HG03196 (cell line): ENCODE measurements around the gene CITED1.

Source experiments
- ATAC-seq: cut with Tn5 transposase; IDR thresholded peaks from one replicate; pipeline ENCODE4 v1.9.1; 2021; ENCODE audit not compliant: unreplicated experiment

Gene CITED1

GRCh38 chrX:72309297-72310071 lies 3.8 kb upstream of the CITED1 start:
- no peak for ATAC-seq

DNA sequence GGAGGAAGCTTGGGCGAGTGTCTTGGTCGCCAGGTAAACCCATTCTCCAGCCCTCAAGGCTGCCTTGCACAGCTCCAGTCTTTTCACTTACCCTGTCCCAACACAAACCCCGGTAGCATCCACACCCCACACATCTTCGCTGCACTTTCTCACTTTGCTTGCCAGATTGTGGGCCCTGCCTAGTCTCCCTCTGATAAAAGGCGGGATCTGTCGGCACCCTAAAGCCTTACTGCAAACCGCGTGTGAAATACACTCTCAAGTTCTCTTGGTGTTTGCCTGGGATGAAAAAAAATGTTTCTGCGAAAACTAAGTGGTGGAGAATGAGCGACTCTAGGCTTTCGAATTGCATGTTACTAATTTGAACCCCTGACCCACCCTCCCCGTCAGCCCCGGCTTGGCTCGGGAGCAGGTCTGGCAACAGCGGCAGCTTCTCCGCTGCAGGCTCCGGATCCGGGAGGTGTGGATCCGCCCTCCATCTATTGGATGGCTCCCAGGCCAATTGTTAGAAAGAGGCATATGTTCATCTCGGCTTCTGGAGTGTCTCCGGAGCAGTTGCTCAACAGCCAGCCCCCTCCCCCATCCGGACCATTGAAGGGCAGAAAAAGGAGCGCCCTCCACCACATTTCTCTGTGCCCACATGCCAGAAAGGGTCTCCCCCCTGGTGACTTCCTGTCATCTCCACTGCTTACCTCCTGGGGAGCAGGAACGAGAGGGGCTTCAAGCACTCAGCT lies 3.0 kb upstream of the CITED1 start:
- no peak for ATAC-seq

DNA sequence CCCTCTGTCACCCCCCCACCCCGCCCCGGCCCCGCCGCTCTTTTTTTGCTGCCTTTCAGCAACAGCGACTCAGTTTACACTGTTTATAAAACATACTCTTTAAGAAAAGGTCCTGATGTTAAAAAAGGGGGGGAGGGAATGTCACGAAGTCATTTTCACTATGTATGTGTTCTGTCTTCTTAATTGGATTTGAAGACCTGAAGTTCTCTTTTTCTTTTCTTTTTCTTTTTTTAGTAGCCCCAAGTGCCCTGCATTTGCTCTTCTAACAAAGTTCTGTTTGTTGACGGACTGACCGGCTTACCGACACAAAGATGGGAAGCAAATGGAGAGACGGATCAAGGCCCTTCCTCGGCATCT lies 2.5 kb upstream of the CITED1 start:
- ATAC-seq, result no peak

DNA sequence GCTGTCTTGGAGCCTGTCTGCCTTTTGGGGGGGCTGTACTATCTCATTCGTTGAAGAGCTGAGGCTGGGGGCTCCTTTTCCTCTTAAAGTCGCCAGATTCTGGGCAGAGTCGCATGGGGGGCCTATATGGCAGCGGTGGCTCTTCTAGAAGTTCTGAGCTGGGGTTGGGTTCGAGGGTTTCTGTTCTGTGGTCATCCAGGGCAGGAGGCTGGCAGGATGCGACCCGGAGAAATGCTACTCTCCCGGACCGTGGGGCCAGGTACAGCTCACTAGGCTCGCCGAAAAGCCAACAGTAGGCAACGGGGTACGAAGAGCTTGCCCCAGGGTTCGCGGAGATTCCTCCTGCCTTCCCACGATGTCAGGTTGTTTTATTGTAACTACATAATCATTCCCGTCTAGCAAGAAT lies 1.9 kb upstream of the CITED1 start:
- no peak for ATAC-seq

DNA sequence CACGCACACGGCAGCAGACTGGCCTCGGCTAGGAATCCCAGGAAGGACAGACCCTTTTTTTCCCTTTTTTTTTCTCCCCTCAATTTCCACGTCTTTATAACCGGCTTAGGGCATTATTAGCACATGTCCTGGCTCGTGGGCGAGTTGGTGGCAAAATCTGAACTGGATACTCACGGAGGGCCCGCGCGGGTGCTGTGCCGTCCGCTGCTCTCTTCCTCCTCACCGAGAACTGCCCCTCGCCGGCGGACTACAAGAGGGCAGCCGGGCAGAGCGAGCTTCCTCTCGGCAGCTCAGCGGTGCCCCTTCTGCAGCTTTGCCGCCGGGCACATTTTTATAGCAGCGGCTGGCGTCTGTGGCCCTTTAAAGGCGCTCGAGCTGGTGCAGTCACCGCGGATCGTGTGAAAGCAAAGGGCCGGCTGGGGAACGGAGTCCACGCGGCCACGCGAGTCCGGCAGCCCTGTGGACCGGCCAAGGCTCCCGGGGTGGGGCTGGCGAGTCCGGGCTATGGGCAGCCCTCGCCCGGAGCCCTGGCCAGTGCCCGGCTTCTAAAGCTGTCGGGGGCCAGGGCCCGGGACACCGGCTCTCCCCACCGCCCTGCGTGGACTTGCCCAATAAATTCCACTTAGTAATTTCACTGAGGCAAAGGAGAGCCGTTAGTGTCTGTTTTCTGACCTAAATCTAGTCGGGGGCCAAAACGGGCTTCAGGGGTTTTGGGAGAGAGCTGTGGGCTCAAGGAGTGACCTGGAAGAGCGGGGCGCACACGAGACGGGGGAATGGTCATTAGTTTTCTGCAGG lies 1.3 kb upstream of the CITED1 start:
- ATAC-seq, result peak; percentile 67

GRCh38 chrX:72306085-72306801 lies 529 bp upstream of the CITED1 start:
- no peak for ATAC-seq

DNA sequence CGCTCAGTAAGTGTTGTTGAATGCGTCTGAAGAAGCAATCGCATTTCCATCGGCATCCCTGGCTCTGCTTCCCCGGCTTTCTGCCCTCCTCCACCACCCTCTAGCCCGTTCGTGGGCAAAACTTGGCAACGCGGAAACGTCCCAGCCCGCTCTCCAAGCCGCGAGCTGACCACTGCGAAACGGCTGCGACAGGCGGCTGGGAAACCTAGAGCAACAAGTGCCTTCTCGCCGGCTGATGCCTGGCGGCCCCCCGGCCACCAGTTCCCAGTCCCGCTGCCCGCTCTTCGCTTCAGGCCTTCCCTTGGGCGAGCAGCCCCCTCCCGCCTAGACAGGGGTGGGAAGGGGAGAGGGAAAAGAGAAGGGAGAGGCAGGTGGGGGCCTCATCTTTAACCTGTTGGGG lies 837 bp downstream of the CITED1 start:
- no peak for ATAC-seq

DNA sequence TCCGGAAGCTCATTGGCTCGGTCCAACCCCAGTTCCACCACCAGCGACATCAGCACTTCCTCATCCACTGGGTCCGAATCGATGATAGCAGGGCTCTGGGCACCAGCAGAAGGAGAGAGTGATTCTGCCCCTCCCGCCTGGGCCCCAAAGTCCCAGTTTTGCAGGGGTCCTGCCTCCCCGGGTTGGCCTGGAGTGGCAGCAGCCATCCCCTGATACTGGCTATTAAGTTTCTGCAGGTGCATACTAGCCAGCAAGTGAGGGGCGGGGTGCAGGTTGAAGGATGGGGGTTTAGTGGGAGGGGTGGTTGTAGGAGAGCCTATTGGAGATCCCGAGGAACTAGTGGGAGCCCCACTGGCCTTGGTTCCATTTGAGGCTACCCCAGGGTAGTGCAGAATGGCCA lies 3.9 kb downstream of the CITED1 start:
- ATAC-seq, result no peak

- no peak for ATAC-seq
Measured at GRCh38 chrX:72299891-72300630, 5.7 kb downstream of the CITED1 start.

- no peak for ATAC-seq
Measured at GRCh38 chrX:72297953-72298730, 7.6 kb downstream of the CITED1 start.

DNA sequence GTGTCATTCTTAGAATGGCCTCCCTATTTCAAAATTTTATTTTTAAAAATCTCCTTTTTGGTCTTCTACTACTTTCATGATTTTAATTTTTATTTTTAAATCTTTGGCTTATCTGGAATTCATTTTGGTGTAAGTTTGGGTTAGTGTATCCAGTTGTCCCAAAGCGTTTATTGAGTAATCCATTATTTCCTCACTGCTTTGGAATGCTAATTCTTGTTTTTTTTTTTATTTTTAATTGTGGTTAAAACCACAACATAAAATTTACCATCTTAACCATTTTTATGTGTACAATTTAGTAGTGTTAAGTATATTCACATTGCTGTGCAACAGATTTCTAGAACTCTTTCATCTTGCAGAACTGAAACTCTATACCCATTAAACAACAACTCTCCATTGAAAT lies 8.7 kb downstream of the CITED1 start:
- no peak for ATAC-seq

DNA sequence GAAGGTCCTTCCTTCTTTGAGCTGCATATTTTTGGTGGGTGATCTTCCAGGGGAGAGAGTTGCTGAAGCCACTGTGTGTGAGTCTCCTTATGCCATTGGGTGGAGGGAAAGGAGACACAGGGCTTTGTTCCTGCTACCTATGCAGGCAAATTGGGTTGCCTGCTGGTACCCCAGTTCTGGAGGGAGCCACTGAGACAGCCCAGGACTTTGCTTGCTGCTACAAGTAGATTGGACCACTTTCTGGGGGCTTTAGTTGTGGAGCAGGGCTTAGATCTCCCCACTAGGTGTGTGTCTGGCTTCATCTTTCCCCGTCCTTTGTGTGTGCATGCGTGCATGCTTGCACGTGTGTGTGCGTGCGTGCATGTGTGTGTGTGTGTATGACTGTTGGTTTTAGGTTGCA lies 10.0 kb downstream of the CITED1 start:
- no peak for ATAC-seq

GRCh38 chrX:72294497-72294896 lies 11.2 kb downstream of the CITED1 start:
- ATAC-seq, result no peak

DNA sequence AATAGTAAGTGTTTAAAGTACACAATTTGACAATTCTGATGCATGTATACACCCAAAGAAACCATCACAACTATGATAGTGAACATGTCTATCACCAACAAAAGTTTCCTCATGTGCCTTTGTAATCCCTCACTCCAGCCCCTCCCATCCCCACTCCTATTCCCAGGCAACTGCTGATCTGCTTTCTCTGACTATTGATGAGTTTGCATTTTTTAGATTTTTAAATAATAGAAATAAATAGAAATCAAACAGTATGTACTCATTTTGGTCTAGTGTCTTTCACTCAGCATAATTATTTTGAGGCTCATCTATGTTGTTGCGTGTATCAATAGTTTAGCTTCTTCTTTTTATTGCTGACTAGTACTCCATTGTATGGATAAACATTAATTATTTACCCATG lies 23.4 kb downstream of the CITED1 start:
- no peak for ATAC-seq

DNA sequence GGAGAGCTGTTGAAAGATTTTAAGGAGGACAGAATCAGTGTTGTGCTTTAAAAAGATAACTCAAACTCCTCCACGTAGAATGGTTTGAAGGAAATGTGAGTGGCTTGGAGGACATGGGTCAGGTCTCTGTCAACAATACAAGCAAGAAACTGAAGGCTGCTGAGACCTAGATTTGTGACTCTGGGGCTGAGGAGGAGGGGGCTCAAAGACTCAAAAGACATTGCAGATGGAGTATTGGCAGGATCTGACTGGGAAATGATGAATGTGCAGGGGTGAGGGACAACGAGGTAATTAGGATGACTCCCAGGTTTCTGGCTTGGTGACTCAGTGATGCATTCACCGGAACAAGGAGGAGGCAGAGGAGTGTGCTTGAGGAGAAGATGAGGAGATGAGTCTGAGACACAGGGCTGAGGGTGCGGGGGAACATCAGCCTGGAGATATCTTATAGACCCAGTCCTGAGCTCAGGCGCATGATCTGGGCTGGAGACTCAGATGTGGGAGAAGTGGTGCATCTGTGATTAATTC lies 25.3 kb downstream of the CITED1 start:
- no peak for ATAC-seq

GRCh38 chrX:72276478-72276953 lies 29.2 kb downstream of the CITED1 start:
- peak; percentile 6 for ATAC-seq

GRCh38 chrX:72274526-72274925 lies 31.2 kb downstream of the CITED1 start:
- ATAC-seq, result no peak

DNA sequence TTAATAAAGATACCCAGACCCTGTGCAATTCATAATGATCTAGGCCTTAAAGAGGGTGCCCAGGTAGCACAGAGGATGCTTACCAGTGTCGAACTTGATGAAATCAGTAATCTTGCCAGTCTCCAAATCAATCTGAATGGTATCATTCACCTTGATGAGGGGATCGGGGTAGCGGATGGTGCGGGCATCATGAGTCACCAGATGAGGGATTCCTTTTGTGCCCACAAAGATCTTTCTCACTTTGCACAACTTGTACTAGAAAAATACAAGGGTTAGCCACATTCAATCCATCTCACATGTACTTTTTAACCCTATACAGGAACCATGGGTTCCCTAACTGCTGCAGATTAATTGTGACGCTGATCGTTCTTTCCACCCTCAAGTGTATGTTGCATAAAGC lies 32.0 kb downstream of the CITED1 start:
- no peak for ATAC-seq

DNA sequence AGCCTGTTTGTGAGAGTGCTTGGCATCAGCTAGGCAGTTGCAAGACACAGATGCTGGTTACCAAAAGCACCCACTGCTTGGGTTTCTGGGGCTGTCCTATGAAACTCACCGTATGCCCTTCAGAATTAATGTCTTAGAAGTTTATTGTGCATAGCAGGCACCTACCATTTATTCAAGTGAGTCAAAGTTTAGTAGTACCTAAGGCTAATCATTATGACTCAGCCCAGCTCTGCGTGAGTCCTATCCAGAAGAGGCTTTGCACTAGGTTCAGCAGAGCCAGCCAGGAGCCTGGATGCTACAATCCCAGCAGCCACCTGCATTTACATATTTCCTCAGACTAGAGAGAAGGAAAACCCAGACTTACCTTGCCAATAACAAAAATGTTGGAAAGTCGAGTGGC lies 32.8 kb downstream of the CITED1 start:
- ATAC-seq, result no peak
